ENCODE measurements around the gene INAVA.
"Not testable (repeated sequence)": the region's sequence is repeated elsewhere in the genome, so short reads cannot be mapped to it uniquely, and the experiment has no call there.

INAVA gene

GRCh38 chr1:200962631-200963030, 67.9 kb downstream of the INAVA start:
- no peak for DNase-seq (ENCODE audit: low read depth in 2 of 2)

- DNase-seq (ENCODE audit: low read depth in 2 of 2) = no peak
Observed at GRCh38 chr1:200963076-200963475, 68.4 kb downstream of the INAVA start.

- not testable (repeated sequence) for DNase-seq (ENCODE audit: low read depth in 2 of 2)
Observed at GRCh38 chr1:200963888-200964287, 69.2 kb downstream of the INAVA start.

All from stimulated activated CD4-positive, alpha-beta T cell treated with anti-CD3 and anti-CD28 coated beads, Interleukin-12 subunit alpha, Interleukin-12 subunit beta, amount 100 ng/mL, for 24 hours (primary cell).